Suprapubic skin (tissue), 3 donors: ENCODE results near the gene GPRIN1.

Experiments used
- EP300 ChIP-seq: sonication (generic); formaldehyde crosslinking; IDR thresholded peaks from one replicate; pipeline ENCODE4 v1.6.1; 2017; ENCODE audit warnings: antibody characterized with exemption
- POLR2A ChIP-seq, 2 donors: fragments of 450-650 bp; IDR thresholded peaks; one replicate each; pipeline ENCODE4 v1.6.1; 2017; ENCODE audit warnings: antibody characterized with exemption in 2 of 2, mild to moderate bottlenecking in 2 of 2, moderate library complexity in 2 of 2
- TF ChIP-seq, protein P1 (sequence below), 2 donors: fragments of 200-600 bp in 1 of 2; fragments of 450-650 bp in 1 of 2; sonication (generic) in 1 of 2; IDR thresholded peaks; one replicate each; pipeline ENCODE4 v1.5.1; 2016 to 2019; ENCODE audit warnings: antibody characterized with exemption in 2 of 2, mild to moderate bottlenecking in 1 of 2, moderate library complexity in 1 of 2

DNA sequence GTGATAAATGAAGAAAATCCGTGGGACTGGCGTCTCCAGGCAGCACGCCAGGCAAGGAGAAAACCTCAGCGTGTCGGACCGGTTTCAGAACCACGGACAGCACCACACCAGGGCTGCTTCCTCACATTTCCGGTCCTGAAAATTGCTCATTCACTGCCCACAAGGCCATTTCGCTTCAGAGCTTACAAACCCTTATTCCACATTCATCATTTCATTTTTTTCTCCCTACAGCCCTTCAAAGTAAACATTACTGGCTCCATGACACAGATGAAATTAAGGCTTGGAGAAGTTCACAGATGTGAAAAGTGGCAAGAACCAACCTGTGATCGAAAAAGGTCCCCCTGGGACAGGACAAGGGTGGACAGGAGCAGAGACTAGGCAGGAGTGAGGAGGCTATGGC, 1.5 kb upstream of the GPRIN1 start:
- TF ChIP-seq POLR2A (IDR thresholded peaks at IDR 0.05) (no peak), EP300 (no peak)
- TF ChIP-seq, protein P1, sequence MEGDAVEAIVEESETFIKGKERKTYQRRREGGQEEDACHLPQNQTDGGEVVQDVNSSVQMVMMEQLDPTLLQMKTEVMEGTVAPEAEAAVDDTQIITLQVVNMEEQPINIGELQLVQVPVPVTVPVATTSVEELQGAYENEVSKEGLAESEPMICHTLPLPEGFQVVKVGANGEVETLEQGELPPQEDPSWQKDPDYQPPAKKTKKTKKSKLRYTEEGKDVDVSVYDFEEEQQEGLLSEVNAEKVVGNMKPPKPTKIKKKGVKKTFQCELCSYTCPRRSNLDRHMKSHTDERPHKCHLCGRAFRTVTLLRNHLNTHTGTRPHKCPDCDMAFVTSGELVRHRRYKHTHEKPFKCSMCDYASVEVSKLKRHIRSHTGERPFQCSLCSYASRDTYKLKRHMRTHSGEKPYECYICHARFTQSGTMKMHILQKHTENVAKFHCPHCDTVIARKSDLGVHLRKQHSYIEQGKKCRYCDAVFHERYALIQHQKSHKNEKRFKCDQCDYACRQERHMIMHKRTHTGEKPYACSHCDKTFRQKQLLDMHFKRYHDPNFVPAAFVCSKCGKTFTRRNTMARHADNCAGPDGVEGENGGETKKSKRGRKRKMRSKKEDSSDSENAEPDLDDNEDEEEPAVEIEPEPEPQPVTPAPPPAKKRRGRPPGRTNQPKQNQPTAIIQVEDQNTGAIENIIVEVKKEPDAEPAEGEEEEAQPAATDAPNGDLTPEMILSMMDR (IDR thresholded peaks at IDR 0.05): no peak
